Activated CD8-positive, alpha-beta T cell treated with anti-CD3 and anti-CD28 coated beads for 36 hours (primary cell): ENCODE results near the gene ECI2. TPM values are rescaled to one million over a fixed set of nuclear protein-coding genes. Genes with fewer than 3 reads are reported as not detected.

ENCODE experiments used
- ATAC-seq: fragments of 200-7000 bp; cut with Tn5 transposase; one replicate; pipeline ENCODE4 v1.10.0; 2021; ENCODE audit warnings: mild to moderate bottlenecking, moderate library complexity
- CTCF ChIA-PET: fragments of 350-600 bp; sonication (Branson Sonifier 250); formaldehyde crosslinking; loops from one replicate; lab custom pipeline; 2021; ENCODE audit warnings: antibody characterized with exemption; lab: Charles Lee
- POLR2A ChIA-PET: fragments of 350-600 bp; sonication (Branson Sonifier 250); formaldehyde crosslinking; loops from one replicate; lab custom pipeline; 2021; ENCODE audit warnings: antibody characterized with exemption; lab: Charles Lee
- DNase-seq: peaks from one replicate; pipeline ENCODE4 v3.0.0-alpha.2; 2020
- H3K27ac Mint-ChIP-seq: one replicate; pipeline ENCODE4 v1.8.0; 2021; ENCODE audit warnings: mild to moderate bottlenecking, mixed read lengths
- H3K27me3 Mint-ChIP-seq: one replicate; pipeline ENCODE4 v1.8.0; 2021; ENCODE audit warnings: mixed read lengths
- H3K36me3 Mint-ChIP-seq: one replicate; pipeline ENCODE4 v1.8.0; 2021; ENCODE audit warnings: low read depth, mixed read lengths
- H3K4me1 Mint-ChIP-seq: one replicate; pipeline ENCODE4 v1.8.0; 2021; ENCODE audit warnings: low read depth, mixed read lengths
- H3K4me3 Mint-ChIP-seq: one replicate; pipeline ENCODE4 v1.8.0; 2021; ENCODE audit warnings: mild to moderate bottlenecking, moderate library complexity, mixed read lengths
- H3K9me3 Mint-ChIP-seq: one replicate; pipeline ENCODE4 v1.8.0; 2021; ENCODE audit warnings: mixed read lengths
- intact Hi-C: fragments of 100-400 bp; cut with micrococcal nuclease; formaldehyde crosslinking; loops from one replicate; pipeline ENCODE4 v1.10.0; 2022
- total RNA-seq, 2 experiments: library from RNA; stranded (reverse); gene quantifications; one replicate each; pipeline ENCODE4 v1.2.3, GENCODE V29; 2021
- TF ChIP-seq, protein P1 (sequence below): fragments of 200-600 bp; IDR thresholded peaks from one replicate; pipeline ENCODE4 v1.8.0; 2022; ENCODE audit warnings: antibody characterized with exemption, mild to moderate bottlenecking

The ECI2 gene
- total RNA-seq, 2 experiments from 2014 or later = 58.8 to 59.9 TPM

DNA sequence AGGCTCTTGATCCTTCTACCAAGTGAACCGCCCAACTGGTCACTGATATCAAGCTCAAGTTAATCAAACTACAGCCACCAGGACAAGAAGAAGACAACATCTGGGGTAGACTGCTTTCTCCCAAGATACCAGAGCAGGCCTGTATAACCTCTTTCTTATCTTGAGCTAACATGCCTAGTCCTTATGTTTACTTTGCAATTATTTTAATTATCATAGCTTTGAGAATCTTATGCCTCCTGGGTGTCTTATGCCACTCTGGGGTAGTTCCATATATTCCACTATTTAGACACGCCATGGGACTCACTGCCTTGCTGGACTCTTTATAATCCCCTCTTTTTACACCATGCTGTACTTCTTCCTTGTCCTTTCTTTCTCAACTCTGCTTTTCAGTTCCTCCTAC, 41.5 kb upstream of the ECI2 start:
- Mint-ChIP-seq H3K4me3 (no peak overlapping the region), H3K36me3 (no peaks in the 10 kb centered on the region), H3K27me3 (peaks cover 12% of the 10 kb centered on the region), H3K4me1 (no peaks in the 10 kb centered on the region), H3K27ac (no peak overlapping the region), H3K9me3 (no peaks in the 10 kb centered on the region)
- no peak for ATAC-seq
- TF ChIP-seq, protein P1, sequence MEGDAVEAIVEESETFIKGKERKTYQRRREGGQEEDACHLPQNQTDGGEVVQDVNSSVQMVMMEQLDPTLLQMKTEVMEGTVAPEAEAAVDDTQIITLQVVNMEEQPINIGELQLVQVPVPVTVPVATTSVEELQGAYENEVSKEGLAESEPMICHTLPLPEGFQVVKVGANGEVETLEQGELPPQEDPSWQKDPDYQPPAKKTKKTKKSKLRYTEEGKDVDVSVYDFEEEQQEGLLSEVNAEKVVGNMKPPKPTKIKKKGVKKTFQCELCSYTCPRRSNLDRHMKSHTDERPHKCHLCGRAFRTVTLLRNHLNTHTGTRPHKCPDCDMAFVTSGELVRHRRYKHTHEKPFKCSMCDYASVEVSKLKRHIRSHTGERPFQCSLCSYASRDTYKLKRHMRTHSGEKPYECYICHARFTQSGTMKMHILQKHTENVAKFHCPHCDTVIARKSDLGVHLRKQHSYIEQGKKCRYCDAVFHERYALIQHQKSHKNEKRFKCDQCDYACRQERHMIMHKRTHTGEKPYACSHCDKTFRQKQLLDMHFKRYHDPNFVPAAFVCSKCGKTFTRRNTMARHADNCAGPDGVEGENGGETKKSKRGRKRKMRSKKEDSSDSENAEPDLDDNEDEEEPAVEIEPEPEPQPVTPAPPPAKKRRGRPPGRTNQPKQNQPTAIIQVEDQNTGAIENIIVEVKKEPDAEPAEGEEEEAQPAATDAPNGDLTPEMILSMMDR = no peak
- ChIA-PET POLR2A (no interaction called here), CTCF (interaction anchor here (0.8 kb wide), 1 partner anchor 33 kb away, joined by 3 read pairs; no protein-coding TSS in a partner anchor)
- no peak for DNase-seq
- intact Hi-C loops = no loop called here

DNA sequence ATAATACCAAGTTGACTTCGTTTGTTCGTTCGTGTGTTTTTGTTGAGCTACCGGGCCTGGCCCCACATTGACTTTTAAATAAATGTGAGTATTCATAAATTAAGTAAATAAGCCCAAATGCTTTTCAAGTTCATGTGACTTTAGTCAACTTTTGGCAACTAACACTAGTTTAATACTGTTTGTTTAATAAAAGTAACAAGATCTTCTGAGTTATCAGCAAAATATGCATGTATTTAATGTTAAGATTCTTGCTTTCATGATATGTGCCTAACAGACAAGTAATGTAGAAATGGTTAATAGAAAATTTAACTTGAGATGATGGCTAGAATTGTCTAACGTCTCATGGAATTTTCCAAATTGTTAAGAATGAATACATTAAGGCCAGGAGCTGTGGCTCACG, 38.7 kb upstream of the ECI2 start:
- Mint-ChIP-seq H3K36me3 (no peaks in the 10 kb centered on the region), H3K4me1 (no peaks in the 10 kb centered on the region)
- no peak for DNase-seq

DNA sequence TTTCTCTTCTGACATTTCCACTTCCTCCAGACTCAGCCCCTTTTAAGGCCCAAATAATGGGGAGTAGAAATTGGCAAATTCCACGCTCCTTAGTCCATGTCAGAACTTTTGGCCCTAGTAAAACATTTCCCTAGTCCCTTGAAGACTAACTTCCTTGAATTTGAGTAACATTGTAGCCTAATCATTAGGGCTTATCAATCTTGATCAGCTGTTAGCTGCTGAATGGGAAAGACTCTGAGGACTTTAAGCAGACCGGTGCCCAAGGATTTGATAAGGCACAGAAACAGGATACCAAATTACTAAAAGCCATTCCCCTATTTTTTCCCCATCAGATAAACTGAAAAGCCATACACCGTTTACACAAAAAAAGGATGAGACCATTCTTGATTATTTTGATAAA, 37.0 kb upstream of the ECI2 start:
- Mint-ChIP-seq H3K27me3 (peaks cover 1% of the 10 kb centered on the region), H3K4me1 (no peaks in the 10 kb centered on the region), H3K4me3 (no peak overlapping the region), H3K36me3 (no peaks in the 10 kb centered on the region), H3K9me3 (peaks cover 2% of the 10 kb centered on the region), H3K27ac (no peak overlapping the region)
- CTCF ChIA-PET = interaction anchor here (1.1 kb wide), 1 partner anchor 38 kb away, joined by 4 read pairs; no protein-coding TSS in a partner anchor
- DNase-seq (no peak), ATAC-seq (no peak)
- TF ChIP-seq, protein P1 = no peak
- intact Hi-C loops = no loop called here
- POLR2A ChIA-PET = interaction anchor here (0.7 kb wide), 1 partner anchor 246 kb away, joined by 4 read pairs; no protein-coding TSS in a partner anchor

More for the DNA sequence above, 38.7 kb upstream of the ECI2 start:
- H3K27me3 Mint-ChIP-seq = peaks cover 6% of the 10 kb centered on the region
- CTCF ChIA-PET = no interaction called here
- TF ChIP-seq, protein P1 = no peak
- POLR2A ChIA-PET = no interaction called here
- intact Hi-C loops = no loop called here
- H3K4me3 Mint-ChIP-seq = no peak overlapping the region
- no peak overlapping the region for H3K27ac Mint-ChIP-seq
- H3K9me3 Mint-ChIP-seq = no peaks in the 10 kb centered on the region
- no peak for ATAC-seq

DNA sequence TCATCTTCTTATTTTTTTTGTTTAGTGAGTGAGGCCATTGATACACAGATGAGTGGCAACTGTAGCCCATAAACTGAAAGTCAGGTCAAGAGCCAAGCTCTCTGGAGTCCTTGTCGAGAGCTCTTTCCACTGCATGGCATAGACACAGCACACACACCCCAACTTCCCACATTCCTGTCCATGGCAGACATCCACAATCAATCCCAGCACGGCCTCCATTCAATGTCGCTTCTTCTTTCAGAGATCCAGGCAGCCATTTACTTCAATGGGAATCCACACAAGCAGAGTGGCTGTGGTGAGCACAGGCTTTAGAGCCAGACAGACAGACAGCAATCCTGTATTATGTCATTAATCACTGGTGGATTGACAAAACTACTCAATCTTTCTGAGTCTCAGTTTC, 34.9 kb upstream of the ECI2 start:
- no peak for ATAC-seq
- CTCF ChIA-PET = interaction anchor here (1.5 to 1.7 kb wide), 2 partner anchors 14 to 114 kb away, joined by 3 read pairs; no protein-coding TSS in a partner anchor
- H3K27ac Mint-ChIP-seq = no peak overlapping the region
- H3K4me3 Mint-ChIP-seq = no peak overlapping the region
- peaks cover 5% of the 10 kb centered on the region for H3K27me3 Mint-ChIP-seq
- H3K36me3 Mint-ChIP-seq = no peaks in the 10 kb centered on the region
- TF ChIP-seq, protein P1 = no peak
- intact Hi-C loops = no loop called here
- no peaks in the 10 kb centered on the region for H3K4me1 Mint-ChIP-seq
- DNase-seq = no peak
- POLR2A ChIA-PET = interaction anchor here (0.6 kb wide), 1 partner anchor 132 kb away, joined by 3 read pairs; no protein-coding TSS in a partner anchor
- peaks cover 2% of the 10 kb centered on the region for H3K9me3 Mint-ChIP-seq

DNA sequence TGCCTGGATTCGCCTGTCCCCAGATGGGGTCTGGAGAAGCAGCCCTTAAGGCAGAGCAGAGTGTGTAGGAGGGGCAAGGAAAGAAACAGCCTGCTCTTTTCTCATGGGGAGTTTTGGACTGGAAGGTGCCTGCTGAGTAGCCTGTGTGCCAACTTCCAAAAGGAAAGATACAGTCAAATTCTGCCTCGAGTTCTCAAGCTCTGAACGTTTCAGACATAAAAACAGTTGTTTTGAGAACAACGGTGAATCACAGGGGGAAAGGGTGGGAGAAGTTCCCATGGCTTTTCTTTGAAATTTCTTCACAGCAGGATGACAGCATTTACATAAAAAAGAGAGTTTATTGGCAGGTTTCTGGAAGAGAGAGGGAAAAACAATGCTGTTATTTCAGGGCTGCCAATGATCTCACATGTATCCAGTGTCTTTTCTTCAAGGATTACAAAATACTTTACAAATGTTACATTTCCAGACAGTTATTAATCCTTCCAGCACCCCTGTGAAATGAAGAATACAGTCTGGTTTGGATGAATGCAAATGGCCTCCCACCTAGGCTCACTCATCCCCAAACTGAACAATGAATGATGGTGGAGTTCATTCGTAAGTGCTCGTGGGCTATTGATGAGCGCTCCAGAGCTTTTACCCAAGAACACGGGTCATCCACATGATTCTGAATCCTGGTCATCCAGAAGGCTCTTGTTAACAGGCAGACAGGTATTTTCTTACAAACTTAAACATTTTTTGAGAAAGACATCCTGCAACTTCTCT, 33.8 kb upstream of the ECI2 start:
- no peaks in the 10 kb centered on the region for H3K36me3 Mint-ChIP-seq
- DNase-seq (no peak), ATAC-seq (no peak)
- H3K4me1 Mint-ChIP-seq = no peaks in the 10 kb centered on the region
- peaks cover 5% of the 10 kb centered on the region for H3K27me3 Mint-ChIP-seq
- H3K4me3 Mint-ChIP-seq = no peak overlapping the region
- CTCF ChIA-PET = interaction anchor here (1.5 to 1.7 kb wide), 2 partner anchors 13 to 113 kb away, joined by 3 read pairs; no protein-coding TSS in a partner anchor
- POLR2A ChIA-PET = interaction anchor here (0.6 kb wide), 1 partner anchor 131 kb away, joined by 3 read pairs; no protein-coding TSS in a partner anchor
- TF ChIP-seq, protein P1 = no peak
- H3K27ac Mint-ChIP-seq = no peak overlapping the region
- H3K9me3 Mint-ChIP-seq = peaks cover 2% of the 10 kb centered on the region
- intact Hi-C loops = no loop called here
